Thyroid gland (tissue), 4 donors: ENCODE measurements around the gene APOL6. TPM values are rescaled to one million over a fixed set of nuclear protein-coding genes. Genes with fewer than 3 reads are reported as not detected.
A peak's percentile ranks its signal among the peaks of the same experiment; 100 is the strongest.

Experiments used
- DNase-seq, 2 donors: peaks; one replicate each; pipeline ENCODE4 v3.0.0-alpha.2; 2019
- H3K27ac ChIP-seq, 3 donors: fragments of 200-600 bp; sonication (generic); 1 replicate in 2 of 3; 2 replicates in 1 of 3; pipeline ENCODE4 v1.5.1; 2016 to 2019; ENCODE audit warnings: mild to moderate bottlenecking in 1 of 3, moderate library complexity in 1 of 3
- H3K27me3 ChIP-seq: fragments of 200-600 bp; sonication (generic); one replicate; pipeline ENCODE4 v1.5.1; 2019
- H3K36me3 ChIP-seq, 2 donors: fragments of 200-600 bp; sonication (generic); one replicate each; pipeline ENCODE4 v1.5.1; 2016 to 2019
- H3K4me1 ChIP-seq, 2 donors: fragments of 200-600 bp; sonication (generic); one replicate each; pipeline ENCODE4 v1.5.1; 2017 to 2019
- H3K4me3 ChIP-seq, 3 donors: fragments of 200-600 bp; sonication (generic); replicated peaks in 1 of 3; 1 replicate in 2 of 3; 2 replicates in 1 of 3; pipeline ENCODE4 v1.5.1; 2016; ENCODE audit warnings: mild to moderate bottlenecking in 1 of 3
- H3K9me3 ChIP-seq: fragments of 200-600 bp; sonication (generic); one replicate; pipeline ENCODE4 v1.5.1; 2017
- POLR2A ChIP-seq, 2 donors: fragments of 450-650 bp; IDR thresholded peaks; one replicate each; pipeline ENCODE4 v1.6.1; 2017; ENCODE audit warnings: antibody characterized with exemption in 2 of 2, mild to moderate bottlenecking in 2 of 2, moderate library complexity in 1 of 2
- WGBS, 2 donors: methylation state at CpG; one replicate each; pipeline ENCODE4 v1.1.5; 2017; 5-methylcytosine and 5-hydroxymethylcytosine counted together
- intact Hi-C: fragments of 100-400 bp; cut with DNase I; formaldehyde crosslinking; loops from one replicate; pipeline ENCODE4 v1.15.1; 2023
- total RNA-seq, 4 donors: library from RNA; depleted of rRNA; stranded (reverse); fragments of >200 nt; gene quantifications; one replicate each; pipeline ENCODE4 v1.2.3, GENCODE V29; 2016
- TF ChIP-seq, protein P1 (sequence below), 6 experiments: fragments of 200-600 bp in 3 of 6; fragments of 450-650 bp in 3 of 6; sonication (generic) in 3 of 6; IDR thresholded peaks; one replicate each; pipeline ENCODE4 v1.5.1; 2016 to 2019; ENCODE audit warnings: antibody characterized with exemption in 6 of 6, mild to moderate bottlenecking in 2 of 6, inconsistent platforms in 1 of 6, moderate library complexity in 1 of 6

The APOL6 gene
- total RNA-seq, 4 donors from 2014 or later: 17.2 to 28.7 (median 25.2) TPM

DNA sequence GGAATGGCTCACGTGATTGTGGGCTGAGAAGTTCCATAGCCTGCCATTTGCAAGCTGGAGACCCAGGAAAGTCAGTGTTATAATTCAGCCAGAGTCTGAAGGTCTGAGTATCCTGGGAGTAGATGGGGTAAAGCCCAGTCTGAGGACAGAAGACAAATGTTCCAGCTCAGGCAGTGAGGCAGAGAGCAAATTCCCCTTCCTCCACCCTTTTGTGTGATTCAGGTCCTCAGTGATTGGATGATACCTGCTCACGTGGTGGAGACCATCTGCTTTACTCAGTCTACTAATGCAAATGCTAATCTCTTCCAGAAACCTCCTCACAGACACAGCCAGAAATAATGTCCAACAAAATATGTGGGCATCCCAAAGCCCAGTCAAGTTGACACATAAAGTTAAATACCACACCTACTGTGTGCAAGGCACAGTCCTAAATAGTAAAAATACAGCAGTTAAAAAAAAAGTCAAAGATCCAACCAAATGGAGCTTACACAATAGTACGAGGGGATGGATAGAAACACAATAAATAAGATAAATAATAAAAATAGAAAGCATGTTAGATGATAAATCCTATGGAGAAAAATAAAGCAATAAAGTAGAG is 13.2 kb upstream of the APOL6 start:
- intact Hi-C loops: loop anchor here (10.0 kb wide), 1 partner anchor 430 kb away; no protein-coding TSS in a partner anchor
- H3K9me3 ChIP-seq: no peaks in the 10 kb centered on the region
- 88 to 94% methylated on average over 3 of the region's 3 CpGs for WGBS, 2 donors
- no peak overlapping the region for H3K4me3 ChIP-seq
- TF ChIP-seq POLR2A (IDR thresholded peaks at IDR 0.05): no peak
- TF ChIP-seq, protein P1, sequence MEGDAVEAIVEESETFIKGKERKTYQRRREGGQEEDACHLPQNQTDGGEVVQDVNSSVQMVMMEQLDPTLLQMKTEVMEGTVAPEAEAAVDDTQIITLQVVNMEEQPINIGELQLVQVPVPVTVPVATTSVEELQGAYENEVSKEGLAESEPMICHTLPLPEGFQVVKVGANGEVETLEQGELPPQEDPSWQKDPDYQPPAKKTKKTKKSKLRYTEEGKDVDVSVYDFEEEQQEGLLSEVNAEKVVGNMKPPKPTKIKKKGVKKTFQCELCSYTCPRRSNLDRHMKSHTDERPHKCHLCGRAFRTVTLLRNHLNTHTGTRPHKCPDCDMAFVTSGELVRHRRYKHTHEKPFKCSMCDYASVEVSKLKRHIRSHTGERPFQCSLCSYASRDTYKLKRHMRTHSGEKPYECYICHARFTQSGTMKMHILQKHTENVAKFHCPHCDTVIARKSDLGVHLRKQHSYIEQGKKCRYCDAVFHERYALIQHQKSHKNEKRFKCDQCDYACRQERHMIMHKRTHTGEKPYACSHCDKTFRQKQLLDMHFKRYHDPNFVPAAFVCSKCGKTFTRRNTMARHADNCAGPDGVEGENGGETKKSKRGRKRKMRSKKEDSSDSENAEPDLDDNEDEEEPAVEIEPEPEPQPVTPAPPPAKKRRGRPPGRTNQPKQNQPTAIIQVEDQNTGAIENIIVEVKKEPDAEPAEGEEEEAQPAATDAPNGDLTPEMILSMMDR (IDR thresholded peaks at IDR 0.05): no peak
- H3K27me3 ChIP-seq: no peaks in the 10 kb centered on the region
- DNase-seq: no peak
- H3K4me1 ChIP-seq: peaks cover 6 to 17% of the 10 kb centered on the region in 2 donors
- H3K27ac ChIP-seq: no peak overlapping the region
- H3K36me3 ChIP-seq: no peaks in the 10 kb centered on the region

DNA sequence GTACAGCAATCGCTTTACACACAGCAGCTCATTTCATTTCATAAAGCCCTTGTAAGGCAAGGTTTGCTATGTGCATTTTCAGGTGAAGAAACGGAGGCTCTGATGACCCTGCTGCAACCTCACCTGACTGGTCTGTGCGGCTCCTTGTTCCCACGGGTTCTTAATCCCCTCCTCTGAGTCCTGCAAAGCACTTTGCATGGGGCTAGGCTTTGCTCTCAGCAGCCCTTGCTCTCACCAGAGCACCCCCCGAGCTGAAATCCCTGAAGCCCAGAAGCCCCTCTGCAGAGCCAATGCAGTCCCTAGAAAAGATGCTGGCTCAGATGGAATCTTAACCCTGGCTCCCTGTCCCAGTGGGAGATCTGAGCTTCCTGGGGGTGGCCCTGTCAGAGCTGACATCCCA is 11.0 kb upstream of the APOL6 start:
- no peak for TF ChIP-seq POLR2A (IDR thresholded peaks at IDR 0.05)
- TF ChIP-seq, protein P1 (IDR thresholded peaks at IDR 0.05): no peak
- no peaks in the 10 kb centered on the region for H3K9me3 ChIP-seq
- WGBS, 2 donors: 33 to 40% methylated on average over 5 of the region's 5 CpGs
- intact Hi-C loops: loop anchor here (10.0 kb wide), 1 partner anchor 428 kb away; no protein-coding TSS in a partner anchor
- H3K36me3 ChIP-seq: no peaks in the 10 kb centered on the region
- no peak overlapping the region for H3K27ac ChIP-seq
- no peak overlapping the region for H3K4me3 ChIP-seq
- no peaks in the 10 kb centered on the region for H3K27me3 ChIP-seq
- no peak for DNase-seq
- peaks cover 6 to 14% of the 10 kb centered on the region in 2 donors for H3K4me1 ChIP-seq

DNA sequence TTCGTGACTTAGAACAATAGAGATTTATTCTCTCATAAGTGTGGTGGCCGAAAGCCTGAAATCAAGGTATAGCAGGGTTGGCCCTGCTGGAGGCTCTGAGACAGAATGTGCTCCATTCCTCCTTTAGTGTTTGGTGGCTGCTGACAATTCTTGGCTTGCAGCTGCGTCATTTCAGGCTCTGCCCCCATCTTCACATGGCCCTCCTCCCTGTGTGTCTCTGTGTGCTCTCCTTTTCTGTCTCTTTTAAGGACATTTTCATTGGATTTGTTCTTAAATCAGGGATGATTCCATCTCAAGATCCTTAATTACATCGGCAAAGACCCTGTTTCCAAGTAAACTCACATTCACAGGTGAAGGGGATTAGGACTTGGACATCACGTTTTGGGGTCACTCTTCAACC is 10.2 kb upstream of the APOL6 start:
- Histone ChIP-seq H3K27me3 (no peaks in the 10 kb centered on the region), H3K27ac (peak overlapping the region in 2 of 3 donors; percentile 33 to 43), H3K9me3 (no peaks in the 10 kb centered on the region), H3K4me1 (peaks cover 6 to 14% of the 10 kb centered on the region in 2 donors), H3K4me3 (no peak overlapping the region), H3K36me3 (no peaks in the 10 kb centered on the region)
- 79 to 87% methylated on average over 5 of the region's 5 CpGs for WGBS, 2 donors
- TF ChIP-seq POLR2A (IDR thresholded peaks at IDR 0.05): no peak
- TF ChIP-seq, protein P1 (IDR thresholded peaks at IDR 0.05): no peak
- intact Hi-C loops: loop anchor here (10.0 kb wide), 1 partner anchor 427 kb away; no protein-coding TSS in a partner anchor
- no peak for DNase-seq

DNA sequence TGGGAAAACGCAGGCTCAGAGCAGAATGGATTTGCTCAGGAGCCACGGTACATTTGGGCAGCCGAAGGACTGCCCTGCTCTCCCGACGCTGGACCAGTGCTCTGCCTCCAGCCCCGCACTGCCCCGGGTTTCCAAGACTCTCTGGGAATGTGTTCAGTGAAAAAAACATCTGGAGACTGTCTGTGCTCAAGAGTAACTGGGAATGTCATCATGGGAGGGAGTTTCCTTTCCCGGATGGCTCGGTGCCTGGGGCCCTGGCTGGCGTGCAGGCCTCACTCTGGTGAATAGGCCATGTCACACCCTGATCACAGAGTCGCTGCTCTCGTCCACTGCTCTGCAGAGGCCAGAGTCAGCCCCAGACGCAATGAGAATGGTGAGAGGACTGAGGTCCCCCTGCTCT is 9.8 kb upstream of the APOL6 start:
- H3K36me3 ChIP-seq: no peaks in the 10 kb centered on the region
- no peak for TF ChIP-seq POLR2A (IDR thresholded peaks at IDR 0.05)
- TF ChIP-seq, protein P1 (IDR thresholded peaks at IDR 0.05): no peak
- no peaks in the 10 kb centered on the region for H3K27me3 ChIP-seq
- peaks cover 6 to 14% of the 10 kb centered on the region in 2 donors for H3K4me1 ChIP-seq
- H3K27ac ChIP-seq: peak overlapping the region; percentile 28 to 43 (median 33)
- H3K4me3 ChIP-seq: no peak overlapping the region
- intact Hi-C loops: loop anchor here (10.0 kb wide), 1 partner anchor 426 kb away; no protein-coding TSS in a partner anchor
- H3K9me3 ChIP-seq: no peaks in the 10 kb centered on the region
- peak; percentile 39 for DNase-seq
- WGBS, 2 donors: 69% methylated on average over 9 to 12 of the region's 13 CpGs

GRCh38 chr22:35641494-35642120 is 6.6 kb upstream of the APOL6 start:
- Histone ChIP-seq H3K27me3 (no peaks in the 10 kb centered on the region), H3K4me3 (no peak overlapping the region), H3K4me1 (peaks cover 6 to 14% of the 10 kb centered on the region in 2 donors), H3K36me3 (no peaks in the 10 kb centered on the region), H3K27ac (no peak overlapping the region), H3K9me3 (no peaks in the 10 kb centered on the region)
- DNase-seq: no peak
- intact Hi-C loops: no loop called here
- TF ChIP-seq POLR2A (IDR thresholded peaks at IDR 0.05): no peak
- TF ChIP-seq, protein P1 (IDR thresholded peaks at IDR 0.05): no peak
- WGBS, 2 donors: 90 to 91% methylated on average over 7 of the region's 7 CpGs
